SK-N-SH treated with all-trans-retinoic acid at 6 μM for 48 hours (cell line): ENCODE measurements around the gene FRMD4A.

Experiments used
- CSDC2 ChIP-seq: fragments of 250-450 bp; sonication (Bioruptor Pico); IDR thresholded peaks from 2 replicates; pipeline ENCODE4 v1.5.0; 2020; ENCODE audit warnings: mild to moderate bottlenecking, moderate library complexity
- CSRNP3 ChIP-seq: fragments of 250-450 bp; sonication (Bioruptor Pico); IDR thresholded peaks from 2 replicates; pipeline ENCODE4 v1.5.1; 2021; ENCODE audit warnings: mild to moderate bottlenecking, moderate library complexity
- ESRRG ChIP-seq: fragments of 250-450 bp; sonication (Bioruptor Pico); IDR thresholded peaks from 2 replicates; pipeline ENCODE4 v1.6.1; 2021; ENCODE audit warnings: mild to moderate bottlenecking
- GLIS3 ChIP-seq: fragments of 250-450 bp; sonication (Bioruptor Pico); IDR thresholded peaks from 2 replicates; pipeline ENCODE4 v1.5.0; 2020; ENCODE audit warnings: mild to moderate bottlenecking, moderate library complexity
- PATZ1 ChIP-seq: fragments of 250-450 bp; sonication (Bioruptor Pico); IDR thresholded peaks from 2 replicates; pipeline ENCODE4 v1.8.0; 2020; ENCODE audit warnings: mild to moderate bottlenecking, moderate library complexity, borderline replicate concordance
- ZFP3 ChIP-seq: fragments of 250-450 bp; sonication (Bioruptor Pico); IDR thresholded peaks from 2 replicates; pipeline ENCODE4 v1.5.0; 2020; ENCODE audit warnings: mild to moderate bottlenecking, moderate library complexity

GRCh38 chr10:13776861-13777311, 553.8 kb downstream of the FRMD4A start:
- no peak for TF ChIP-seq ESRRG
- no peak for TF ChIP-seq GLIS3 (CRISPR knock-in tag)
- no peak for TF ChIP-seq CSDC2 (CRISPR knock-in tag)
- TF ChIP-seq PATZ1 (CRISPR knock-in tag): no peak
- TF ChIP-seq ZFP3 (CRISPR knock-in tag): no peak
- no peak for TF ChIP-seq CSRNP3 (CRISPR knock-in tag)
